HG02763 (cell line): ENCODE data around the gene CFAP73.

ENCODE experiments used
- ATAC-seq: cut with Tn5 transposase; IDR thresholded peaks from one replicate; pipeline ENCODE4 v1.9.1; 2021; ENCODE audit warnings: mild to moderate bottlenecking, moderate library complexity; ENCODE audit not compliant: unreplicated experiment

Gene CFAP73

GRCh38 chr12:113207613-113208040 is 58.1 kb downstream of the CFAP73 start:
- peak; percentile 8 for ATAC-seq

DNA sequence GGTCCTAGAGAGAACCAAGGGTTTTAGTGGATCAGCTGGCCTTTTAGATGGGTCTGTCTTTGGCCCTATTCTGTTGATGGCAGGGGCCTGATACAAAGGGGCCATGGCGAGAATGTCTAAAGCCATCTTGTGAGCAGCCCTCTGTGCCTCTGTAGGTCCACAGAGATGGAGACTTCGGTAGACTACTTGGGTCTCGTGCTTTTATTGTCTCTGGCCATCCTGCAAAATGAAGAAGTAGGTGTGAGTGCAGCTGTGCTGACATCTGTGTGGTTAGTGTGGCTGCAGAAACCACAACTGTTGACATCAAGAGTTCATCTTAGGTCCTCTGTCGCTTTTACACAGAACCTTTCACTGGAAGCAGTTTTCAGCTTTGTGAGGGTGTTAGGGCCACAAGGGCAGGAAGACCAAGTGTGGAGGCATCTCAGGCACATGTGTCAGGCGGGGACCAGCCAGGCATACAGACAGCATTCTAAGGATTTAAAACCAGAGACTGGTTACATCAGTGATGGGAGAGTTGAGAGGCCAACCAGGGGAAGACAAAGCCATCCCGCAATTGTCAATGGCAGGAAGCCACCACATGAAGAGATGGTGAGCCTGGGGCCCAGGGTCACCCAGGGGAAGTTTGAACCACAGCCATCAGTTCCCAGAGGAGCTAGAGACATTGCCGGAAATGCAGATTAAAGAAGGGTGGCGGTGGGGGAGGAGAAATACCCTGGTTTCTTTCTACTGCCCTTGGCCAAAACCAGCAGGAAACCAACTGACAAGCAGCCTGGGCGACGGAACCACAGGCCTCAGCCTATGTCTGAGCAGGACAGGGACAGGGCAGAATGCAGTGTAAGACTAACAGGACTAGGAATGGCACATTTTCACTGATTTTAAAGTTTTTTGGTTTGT is 58.8 kb downstream of the CFAP73 start:
- peak; percentile 77 for ATAC-seq
